Epithelial cell of esophagus (primary cell): ENCODE results near the gene RASL10B.

Experiments
- DNase-seq: peaks from one replicate; pipeline ENCODE4 v3.0.0; 2010; ENCODE audit warnings: low read depth
- H3K4me3 ChIP-seq: 2 replicates; pipeline ENCODE4 v1.5.1; 2011; ENCODE audit warnings: mild to moderate bottlenecking, low read length, control low read depth
- CTCF ChIP-seq: IDR thresholded peaks from 2 replicates; pipeline ENCODE4 v1.5.1; 2011; ENCODE audit warnings: low read depth, mild to moderate bottlenecking, low read length, control low read depth, inconsistent platforms; ENCODE audit not compliant: insufficient read depth; ENCODE audit errors: missing control alignments

RASL10B gene

GRCh38 chr17:35740997-35741931 lies 9.8 kb downstream of the RASL10B start:
- no peak for TF ChIP-seq CTCF
- peak; percentile 27 for DNase-seq
- no peak overlapping the region for H3K4me3 ChIP-seq

GRCh38 chr17:35742496-35742895 lies 11.1 kb downstream of the RASL10B start:
- DNase-seq: no peak
- TF ChIP-seq CTCF: no peak
- no peak overlapping the region for H3K4me3 ChIP-seq

- no peak for DNase-seq
- no peak for TF ChIP-seq CTCF
- no peak overlapping the region for H3K4me3 ChIP-seq
Observed at GRCh38 chr17:35742896-35743477, 11.5 kb downstream of the RASL10B start.

GRCh38 chr17:35743626-35744328 lies 12.3 kb downstream of the RASL10B start:
- no peak overlapping the region for H3K4me3 ChIP-seq
- peak; percentile 64 for DNase-seq
- no peak for TF ChIP-seq CTCF

- no peak for TF ChIP-seq CTCF
- no peak for DNase-seq
- no peak overlapping the region for H3K4me3 ChIP-seq
Observed at GRCh38 chr17:35744830-35745229, 13.4 kb downstream of the RASL10B start.

- H3K4me3 ChIP-seq: no peak overlapping the region
- no peak for TF ChIP-seq CTCF
- no peak for DNase-seq
Observed at GRCh38 chr17:35745246-35745645, 13.8 kb downstream of the RASL10B start.
